Raji (cell line): ENCODE results near the gene RLIM.

ENCODE experiments used
- POLR2A ChIP-seq: IDR thresholded peaks from 2 replicates; pipeline ENCODE4 v1.6.1; 2011; ENCODE audit warnings: low read depth, low read length, control low read depth; ENCODE audit not compliant: insufficient read depth

The RLIM gene, protein sequence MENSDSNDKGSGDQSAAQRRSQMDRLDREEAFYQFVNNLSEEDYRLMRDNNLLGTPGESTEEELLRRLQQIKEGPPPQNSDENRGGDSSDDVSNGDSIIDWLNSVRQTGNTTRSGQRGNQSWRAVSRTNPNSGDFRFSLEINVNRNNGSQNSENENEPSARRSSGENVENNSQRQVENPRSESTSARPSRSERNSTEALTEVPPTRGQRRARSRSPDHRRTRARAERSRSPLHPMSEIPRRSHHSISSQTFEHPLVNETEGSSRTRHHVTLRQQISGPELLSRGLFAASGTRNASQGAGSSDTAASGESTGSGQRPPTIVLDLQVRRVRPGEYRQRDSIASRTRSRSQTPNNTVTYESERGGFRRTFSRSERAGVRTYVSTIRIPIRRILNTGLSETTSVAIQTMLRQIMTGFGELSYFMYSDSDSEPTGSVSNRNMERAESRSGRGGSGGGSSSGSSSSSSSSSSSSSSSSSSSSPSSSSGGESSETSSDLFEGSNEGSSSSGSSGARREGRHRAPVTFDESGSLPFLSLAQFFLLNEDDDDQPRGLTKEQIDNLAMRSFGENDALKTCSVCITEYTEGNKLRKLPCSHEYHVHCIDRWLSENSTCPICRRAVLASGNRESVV

DNA sequence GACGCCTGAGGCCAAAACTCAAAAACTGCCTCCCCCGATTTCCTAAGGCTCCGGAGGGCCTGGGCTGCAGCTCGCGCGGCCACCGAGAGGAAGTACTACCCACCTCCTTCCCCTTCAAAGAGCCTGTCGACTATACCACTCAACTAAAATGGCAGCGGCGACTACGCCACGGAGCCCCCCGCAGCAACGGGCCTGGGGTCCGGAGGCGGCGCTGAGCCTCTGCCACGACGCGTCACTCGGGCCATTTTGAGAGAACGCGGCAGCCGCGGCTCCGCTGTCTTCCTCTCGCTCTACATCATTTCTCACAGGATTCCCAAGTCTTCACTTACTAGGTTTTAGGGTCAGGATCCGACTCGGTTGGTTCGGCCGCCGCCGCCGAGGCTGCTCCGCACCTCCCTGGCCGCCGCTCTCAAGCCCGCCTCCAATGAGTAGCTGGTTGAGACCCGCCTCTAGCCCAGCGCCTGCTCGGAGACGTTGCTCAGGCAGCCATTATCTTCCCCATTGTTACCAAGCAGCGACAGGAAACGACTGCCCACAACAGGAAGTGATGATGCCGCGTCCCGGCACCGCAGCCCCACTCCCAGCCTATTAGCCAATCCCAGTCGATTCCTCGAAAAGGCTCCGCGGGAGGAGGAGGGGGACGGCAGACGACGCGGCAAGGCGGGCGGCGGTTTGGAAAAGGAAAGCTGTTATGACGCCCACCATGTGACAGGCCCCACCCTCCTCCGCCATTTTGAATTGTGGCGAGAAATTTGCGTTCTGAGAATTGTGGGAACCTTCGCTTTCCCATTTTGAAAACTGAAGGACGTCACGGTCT is at the start of gene RLIM:
RLIM (minus strand) TSS at position 532 of the 817 bp plus-strand sequence. CDS start 18,647 bp downstream, outside the sequence.
- peak; percentile 69 for TF ChIP-seq POLR2A

DNA sequence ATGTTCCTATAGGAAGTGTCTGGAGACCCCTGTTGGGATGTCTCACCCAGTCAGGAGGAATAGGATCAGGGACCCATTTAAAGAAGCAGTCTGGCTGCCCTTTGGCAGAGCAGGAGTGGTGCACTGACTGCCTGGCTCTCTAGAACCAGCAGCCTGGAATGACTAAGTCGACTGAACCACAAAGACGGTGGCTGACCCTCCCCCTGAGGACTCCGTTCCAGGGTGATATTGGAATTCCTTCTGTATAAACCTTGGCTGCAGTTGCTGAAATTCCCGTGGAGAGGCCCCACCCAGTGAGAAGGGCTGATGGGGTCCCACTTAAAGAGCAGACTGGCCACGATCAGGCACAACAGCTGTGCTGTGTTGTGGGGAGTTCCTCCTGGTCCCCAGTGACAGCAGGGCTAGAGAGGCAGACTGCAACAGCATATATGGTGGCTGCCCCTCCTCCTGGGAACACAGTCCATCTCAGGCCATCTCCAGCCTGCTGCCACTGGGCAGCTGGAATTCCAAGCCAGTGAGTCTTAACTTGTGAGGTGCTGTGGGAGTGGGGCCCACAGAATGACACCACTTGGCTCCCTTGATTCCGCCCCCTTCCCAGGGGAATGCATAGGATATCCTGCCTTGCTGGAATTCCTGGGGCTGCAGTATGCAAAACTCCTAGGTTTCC is 41.8 kb upstream of the RLIM start:
- no peak for TF ChIP-seq POLR2A

DNA sequence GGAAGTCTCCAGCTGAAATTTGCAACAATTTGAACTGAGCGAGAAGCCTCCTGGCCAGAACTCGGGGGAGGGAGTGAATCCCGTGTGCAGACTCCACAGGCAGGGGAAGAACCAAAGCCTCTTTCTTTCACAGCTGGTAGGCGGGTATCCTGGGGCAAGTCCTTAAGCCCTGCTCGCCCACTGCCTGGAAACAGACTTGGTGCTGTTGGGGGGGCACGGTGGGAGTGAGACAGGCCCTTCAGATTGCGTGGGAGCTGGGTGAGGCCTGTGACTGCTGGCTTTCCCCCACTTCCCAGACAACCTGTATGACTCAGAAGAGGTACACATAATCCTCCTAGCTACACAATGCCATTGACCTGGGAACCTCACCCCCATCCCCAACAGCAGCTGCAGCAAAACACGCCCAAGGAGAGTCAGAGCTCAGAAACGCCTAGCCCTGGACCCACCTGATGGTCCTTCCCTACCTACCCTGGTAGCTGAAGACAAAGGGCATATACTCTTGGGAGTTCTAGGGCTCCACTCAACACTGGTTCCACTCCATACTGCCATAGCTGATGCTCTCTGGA is 22.4 kb upstream of the RLIM start:
- TF ChIP-seq POLR2A: no peak

DNA sequence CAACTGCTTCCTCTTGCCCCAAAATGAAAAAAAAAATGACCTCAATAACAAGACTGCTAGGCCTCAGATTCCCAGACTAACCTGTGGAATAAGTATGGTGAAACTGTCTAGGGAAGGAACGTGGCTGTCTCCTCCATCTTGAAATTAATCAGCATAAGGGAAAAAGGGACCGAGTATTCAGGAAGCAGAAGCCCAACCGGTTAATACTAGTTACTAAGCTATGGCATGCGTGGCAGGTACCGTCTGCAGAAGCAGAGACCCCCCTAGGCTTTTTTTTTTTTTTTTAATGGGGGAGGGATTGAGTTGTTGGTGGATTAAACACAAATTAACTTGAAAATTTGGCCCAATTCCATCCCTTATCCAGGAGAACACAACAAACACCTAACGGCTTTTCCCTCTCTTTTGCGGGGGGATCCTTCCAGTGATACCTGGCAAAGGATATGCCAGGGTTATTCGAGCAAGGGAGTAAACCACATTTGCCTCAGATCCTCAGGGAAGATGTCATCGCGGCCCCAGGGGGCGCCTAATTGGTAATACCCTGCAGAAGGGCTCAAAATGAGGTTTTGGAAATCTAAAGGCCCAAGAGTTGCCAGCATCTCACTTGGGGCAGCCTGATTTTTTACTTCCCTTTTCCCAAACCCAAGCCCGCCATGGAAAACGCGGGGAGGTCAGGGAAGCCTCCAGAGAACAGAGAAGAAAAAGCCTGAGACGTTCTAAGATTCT is 893 bp downstream of the RLIM start:
- no peak for TF ChIP-seq POLR2A

DNA sequence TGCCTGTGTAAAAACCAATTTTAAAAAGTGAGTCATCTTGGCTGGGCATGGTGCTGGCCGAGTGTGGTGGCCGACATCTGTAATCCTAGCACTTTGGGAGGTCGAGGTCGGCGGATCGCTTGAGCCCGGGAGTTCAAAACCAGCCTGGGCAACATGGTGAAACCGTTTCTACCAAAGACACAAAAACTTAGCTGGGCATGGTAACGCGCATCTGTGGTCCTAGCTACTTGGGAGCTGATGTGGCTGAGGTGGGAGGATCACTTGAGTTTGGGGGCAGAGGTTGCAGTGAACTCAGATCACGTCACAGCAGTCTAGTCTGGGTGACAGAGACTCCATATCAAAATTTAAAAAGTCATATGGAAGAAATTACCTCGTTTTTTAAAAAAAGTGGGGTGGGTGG is 7.6 kb downstream of the RLIM start:
- TF ChIP-seq POLR2A: no peak

DNA sequence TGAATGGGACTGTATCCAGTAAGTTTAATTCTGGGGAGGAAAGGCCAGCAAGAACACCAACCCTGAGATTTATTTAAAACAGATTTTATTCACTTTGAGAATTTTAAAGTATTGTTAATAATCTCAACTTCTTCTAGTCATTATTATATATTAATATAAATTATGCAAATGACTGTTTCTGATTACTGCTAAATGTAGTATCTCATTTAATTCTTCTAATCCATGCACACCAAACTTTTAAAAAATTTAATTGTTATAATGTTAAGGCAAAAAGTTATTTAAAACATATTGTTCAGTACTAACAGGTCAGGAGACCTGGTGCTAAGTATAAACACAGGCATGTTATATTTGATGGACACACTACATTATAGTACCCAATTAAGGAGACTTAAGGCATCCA is 8.1 kb downstream of the RLIM start:
- no peak for TF ChIP-seq POLR2A

DNA sequence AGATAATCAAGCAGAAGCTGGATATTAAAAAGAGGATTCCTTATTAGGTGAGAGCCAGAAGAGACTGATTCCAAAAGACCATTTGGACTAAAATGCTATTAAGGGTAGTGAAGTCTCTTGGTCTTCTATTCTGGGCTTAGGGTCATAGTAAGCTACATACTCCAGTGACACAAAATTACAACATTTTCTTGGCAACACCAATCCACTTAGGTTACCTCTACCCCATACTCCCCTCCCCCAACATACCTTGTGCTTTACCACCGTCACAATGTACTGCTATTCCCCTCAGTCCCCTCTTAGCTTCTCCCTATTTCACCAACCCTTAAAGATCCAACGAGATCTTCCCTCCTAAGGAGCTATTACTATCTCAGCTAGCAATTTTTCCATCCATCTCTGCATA is 11.4 kb downstream of the RLIM start:
- TF ChIP-seq POLR2A: no peak

DNA sequence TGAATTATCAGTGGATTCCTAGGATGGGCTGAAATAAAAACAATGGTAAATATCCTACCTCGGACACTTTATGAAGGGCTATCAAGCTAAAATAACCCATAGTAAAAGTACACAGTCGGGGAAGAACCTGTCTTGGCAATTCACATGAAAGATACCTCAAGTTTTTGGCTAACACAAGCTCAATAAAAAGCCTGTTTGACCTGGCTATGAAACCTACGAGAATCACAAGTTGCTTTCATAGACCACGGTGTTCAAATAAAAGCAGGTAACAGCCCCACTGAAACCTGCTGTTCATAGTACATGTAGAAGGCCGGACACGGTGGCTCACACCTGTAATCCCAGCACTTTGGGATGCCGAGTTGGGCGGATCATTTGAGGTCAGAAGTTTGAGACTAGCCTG is 12.3 kb downstream of the RLIM start:
- TF ChIP-seq POLR2A: no peak

DNA sequence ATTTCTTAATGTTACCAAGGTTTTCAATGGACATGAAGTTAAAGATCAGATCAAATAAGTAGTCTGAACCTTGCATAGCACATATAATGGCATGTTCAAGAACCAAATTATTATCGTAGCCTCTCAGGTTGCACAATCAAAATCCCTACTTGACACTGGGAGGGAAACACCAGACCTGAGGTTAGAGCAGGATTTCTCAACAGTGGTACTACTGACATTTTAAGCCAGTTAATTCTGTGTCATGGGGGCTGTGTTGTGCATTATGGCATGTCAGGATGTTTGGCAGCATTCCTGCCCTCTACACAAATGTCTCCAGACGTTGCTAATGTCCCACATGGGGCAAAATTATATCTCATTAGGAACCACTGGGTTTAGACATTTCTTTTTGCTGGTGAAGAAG is 20.8 kb downstream of the RLIM start:
- TF ChIP-seq POLR2A: no peak

DNA sequence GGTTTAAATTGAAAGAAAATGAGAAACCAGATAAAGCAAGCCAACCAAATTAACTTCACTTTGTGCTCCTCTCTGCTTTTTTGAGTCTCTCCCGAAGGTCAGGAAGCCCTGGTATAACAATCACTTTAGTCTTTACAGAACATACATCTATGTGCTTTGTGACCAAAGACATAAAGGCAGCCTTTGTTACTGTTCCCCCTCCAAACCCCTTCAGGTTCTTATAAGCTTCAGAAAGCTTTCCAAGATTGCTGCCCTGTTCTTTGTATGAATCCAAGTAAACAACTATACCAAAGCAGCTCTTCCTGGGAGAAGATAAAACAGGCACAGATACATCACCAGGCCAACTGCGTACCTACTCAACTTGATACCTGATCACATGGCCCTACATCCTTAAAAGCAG is 28.7 kb downstream of the RLIM start:
- TF ChIP-seq POLR2A: no peak

DNA sequence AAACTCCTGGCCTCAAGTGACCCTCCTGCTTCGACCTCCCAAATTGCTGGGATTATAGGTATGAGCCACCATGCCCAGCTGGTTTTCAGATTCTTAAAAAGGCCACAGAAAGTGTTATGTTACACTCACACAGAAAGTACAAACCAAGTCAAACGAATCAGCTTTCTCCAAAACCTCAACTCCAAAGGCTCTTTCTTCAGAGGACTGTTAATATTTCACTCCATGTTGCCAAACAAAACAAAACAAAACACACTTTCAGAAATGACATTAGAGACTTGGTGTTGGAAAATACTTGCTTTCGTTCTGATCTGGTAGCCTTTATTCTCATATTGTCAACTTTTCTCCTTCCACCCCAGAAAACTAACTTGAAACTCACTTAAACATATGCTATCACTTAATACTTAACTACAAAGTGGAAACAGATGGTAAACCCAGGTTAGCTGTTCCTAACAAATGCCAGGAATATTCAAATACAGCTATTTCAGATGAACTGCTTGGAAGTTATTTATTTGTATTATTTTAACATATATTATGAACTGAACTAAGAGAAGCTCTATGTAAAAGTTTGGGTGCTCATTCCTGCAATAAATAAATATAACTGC is 34.7 kb downstream of the RLIM start:
- TF ChIP-seq POLR2A: no peak

DNA sequence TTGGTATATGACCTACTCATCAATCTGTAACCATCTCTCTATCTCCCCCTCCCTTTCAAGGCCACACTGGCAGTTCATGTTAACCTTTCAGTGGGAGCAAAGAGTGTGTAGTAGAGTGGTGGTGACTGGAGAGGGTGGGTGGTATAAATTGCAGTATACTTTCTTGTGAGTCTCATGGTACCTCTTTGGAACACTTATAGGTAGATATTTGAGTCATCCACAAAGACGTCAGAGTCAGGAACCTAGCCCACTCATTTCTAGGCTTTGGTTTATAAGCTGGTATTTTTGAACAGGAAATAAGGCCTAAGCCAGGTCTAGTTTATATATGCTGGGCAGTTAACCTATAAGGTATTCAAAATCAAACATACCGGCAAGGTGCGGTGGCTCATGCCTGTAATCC is 36.3 kb downstream of the RLIM start:
- no peak for TF ChIP-seq POLR2A

DNA sequence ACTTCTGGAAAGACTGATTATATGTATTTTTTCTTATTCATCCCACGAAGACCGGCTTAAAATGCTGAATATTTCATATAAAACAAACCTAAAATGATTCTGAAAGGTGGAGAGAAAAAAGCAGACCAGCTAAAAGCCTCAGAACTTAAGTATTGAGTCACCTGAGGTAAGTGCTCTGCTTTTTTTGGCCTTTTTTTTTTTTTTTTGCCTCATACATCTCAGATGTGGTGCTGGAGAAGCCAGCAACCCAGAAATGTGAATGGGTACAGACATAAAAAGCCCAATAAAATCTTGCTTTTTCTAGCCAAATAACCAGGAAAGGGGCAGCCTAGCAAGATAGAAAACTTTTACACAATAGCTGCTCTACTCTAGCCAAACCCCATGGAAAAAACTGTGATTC is 57.0 kb downstream of the RLIM start:
- no peak for TF ChIP-seq POLR2A

DNA sequence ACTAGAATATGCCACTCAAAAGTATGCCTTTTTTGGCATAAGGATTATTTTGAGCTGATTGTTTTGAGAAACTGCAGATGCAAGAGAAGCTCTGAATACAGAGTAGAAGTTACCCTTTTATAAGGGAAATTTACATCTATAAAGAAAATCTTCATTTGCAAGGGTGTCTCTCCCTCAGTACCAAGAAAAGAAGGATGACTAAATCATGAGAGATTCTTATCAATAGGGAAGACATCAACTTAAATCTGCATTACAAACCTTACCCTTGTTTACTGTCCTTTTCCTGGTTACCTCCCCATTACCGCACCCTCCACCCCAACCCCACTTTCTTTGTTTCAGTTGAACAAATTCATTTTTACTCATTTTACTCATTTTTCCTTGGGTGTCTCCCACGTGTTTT is 62.5 kb downstream of the RLIM start:
- no peak for TF ChIP-seq POLR2A
